Measurements from ENCODE around the gene TRAPPC10.

DNA sequence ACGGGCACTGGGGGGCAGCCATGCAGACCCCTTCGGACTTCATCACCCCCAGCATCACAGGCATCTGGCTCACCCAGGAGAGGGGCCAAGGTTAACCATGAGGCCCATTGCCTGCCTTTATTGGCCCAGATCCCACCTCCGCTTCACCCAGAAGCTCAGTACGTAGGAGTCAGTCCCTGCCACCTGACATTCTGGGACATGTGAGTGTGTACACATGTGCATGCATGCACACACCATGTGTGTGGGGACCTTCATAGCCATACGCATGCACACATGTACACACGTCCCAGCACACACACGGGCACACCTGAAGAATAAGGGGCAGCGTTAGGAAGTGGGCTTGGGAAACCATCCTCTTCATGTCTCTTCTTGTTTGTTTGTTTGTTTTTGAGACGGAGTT, 24.1 kb upstream of the TRAPPC10 start:
- TF ChIP-seq EZH2 (IDR thresholded peaks at IDR 0.05) (no peak), POLR2AphosphoS5 (IDR thresholded peaks at IDR 0.05; ENCODE audit: borderline replicate concordance, low read depth, low read length) (no peak), FOXP2 (optimal IDR thresholded peaks at IDR 0.05; ENCODE audit: control extremely low read depth, extremely low read length, insufficient read depth) (no peak)
